ENCODE measurements around the gene DFFB.

DNA sequence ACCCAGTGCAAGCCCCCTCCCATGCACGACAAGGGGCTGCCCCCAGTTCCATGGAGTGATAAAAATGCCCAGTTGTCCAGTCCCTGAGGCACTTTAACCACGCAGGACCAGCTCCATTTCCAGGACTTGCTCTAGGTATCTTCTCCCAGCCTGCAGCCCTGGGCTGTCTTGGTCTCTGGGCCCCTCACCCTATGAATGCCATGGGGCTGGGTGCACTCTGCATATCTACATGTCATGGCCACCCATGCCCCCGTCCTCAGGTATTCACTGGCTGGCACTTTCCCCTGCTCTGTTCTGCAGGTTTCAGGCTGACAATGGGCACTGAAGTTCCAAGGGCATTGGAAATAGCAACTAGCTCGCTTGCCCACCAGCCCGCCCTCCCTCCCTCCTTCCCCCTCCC lies 62.4 kb downstream of the DFFB start:
- TF ChIP-seq, protein P1, sequence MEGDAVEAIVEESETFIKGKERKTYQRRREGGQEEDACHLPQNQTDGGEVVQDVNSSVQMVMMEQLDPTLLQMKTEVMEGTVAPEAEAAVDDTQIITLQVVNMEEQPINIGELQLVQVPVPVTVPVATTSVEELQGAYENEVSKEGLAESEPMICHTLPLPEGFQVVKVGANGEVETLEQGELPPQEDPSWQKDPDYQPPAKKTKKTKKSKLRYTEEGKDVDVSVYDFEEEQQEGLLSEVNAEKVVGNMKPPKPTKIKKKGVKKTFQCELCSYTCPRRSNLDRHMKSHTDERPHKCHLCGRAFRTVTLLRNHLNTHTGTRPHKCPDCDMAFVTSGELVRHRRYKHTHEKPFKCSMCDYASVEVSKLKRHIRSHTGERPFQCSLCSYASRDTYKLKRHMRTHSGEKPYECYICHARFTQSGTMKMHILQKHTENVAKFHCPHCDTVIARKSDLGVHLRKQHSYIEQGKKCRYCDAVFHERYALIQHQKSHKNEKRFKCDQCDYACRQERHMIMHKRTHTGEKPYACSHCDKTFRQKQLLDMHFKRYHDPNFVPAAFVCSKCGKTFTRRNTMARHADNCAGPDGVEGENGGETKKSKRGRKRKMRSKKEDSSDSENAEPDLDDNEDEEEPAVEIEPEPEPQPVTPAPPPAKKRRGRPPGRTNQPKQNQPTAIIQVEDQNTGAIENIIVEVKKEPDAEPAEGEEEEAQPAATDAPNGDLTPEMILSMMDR (IDR thresholded peaks at IDR 0.05; ENCODE audit: poor library complexity, severe bottlenecking): no peak
- no peak for TF ChIP-seq POLR2AphosphoS5 (IDR thresholded peaks at IDR 0.05)
- no peak for TF ChIP-seq SMC3 (conservative IDR thresholded peaks at IDR 0.05; ENCODE audit: poor library complexity)
- no peak for TF ChIP-seq RAD21 (conservative IDR thresholded peaks at IDR 0.05)
- TF ChIP-seq, protein P2, sequence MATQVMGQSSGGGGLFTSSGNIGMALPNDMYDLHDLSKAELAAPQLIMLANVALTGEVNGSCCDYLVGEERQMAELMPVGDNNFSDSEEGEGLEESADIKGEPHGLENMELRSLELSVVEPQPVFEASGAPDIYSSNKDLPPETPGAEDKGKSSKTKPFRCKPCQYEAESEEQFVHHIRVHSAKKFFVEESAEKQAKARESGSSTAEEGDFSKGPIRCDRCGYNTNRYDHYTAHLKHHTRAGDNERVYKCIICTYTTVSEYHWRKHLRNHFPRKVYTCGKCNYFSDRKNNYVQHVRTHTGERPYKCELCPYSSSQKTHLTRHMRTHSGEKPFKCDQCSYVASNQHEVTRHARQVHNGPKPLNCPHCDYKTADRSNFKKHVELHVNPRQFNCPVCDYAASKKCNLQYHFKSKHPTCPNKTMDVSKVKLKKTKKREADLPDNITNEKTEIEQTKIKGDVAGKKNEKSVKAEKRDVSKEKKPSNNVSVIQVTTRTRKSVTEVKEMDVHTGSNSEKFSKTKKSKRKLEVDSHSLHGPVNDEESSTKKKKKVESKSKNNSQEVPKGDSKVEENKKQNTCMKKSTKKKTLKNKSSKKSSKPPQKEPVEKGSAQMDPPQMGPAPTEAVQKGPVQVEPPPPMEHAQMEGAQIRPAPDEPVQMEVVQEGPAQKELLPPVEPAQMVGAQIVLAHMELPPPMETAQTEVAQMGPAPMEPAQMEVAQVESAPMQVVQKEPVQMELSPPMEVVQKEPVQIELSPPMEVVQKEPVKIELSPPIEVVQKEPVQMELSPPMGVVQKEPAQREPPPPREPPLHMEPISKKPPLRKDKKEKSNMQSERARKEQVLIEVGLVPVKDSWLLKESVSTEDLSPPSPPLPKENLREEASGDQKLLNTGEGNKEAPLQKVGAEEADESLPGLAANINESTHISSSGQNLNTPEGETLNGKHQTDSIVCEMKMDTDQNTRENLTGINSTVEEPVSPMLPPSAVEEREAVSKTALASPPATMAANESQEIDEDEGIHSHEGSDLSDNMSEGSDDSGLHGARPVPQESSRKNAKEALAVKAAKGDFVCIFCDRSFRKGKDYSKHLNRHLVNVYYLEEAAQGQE (IDR thresholded peaks at IDR 0.05; ENCODE audit: borderline replicate concordance): no peak
- no peak for TF ChIP-seq EP300 (conservative IDR thresholded peaks at IDR 0.05; ENCODE audit: poor library complexity, severe bottlenecking)

All from neural cell (in vitro differentiated cells).